Non-pigmented ciliary epithelial cell (primary cell): ENCODE results near the gene SF3A1.
"Not testable (repeated sequence)": the region's sequence is repeated elsewhere in the genome, so short reads cannot be mapped to it uniquely, and the experiment has no call there.

ENCODE experiments used
- DNase-seq: peaks from one replicate; pipeline ENCODE4 v3.0.0-alpha.2; 2010; ENCODE audit warnings: low read depth

Gene SF3A1

GRCh38 chr22:30351226-30351625, 5.5 kb downstream of the SF3A1 start:
- DNase-seq, result no peak

- DNase-seq, result no peak
Observed at GRCh38 chr22:30348809-30349208, 7.9 kb downstream of the SF3A1 start.

GRCh38 chr22:30348404-30348803, 8.3 kb downstream of the SF3A1 start:
- no peak for DNase-seq

- no peak for DNase-seq
Observed at GRCh38 chr22:30347255-30347892, 9.3 kb downstream of the SF3A1 start.

- DNase-seq, result no peak
Observed at GRCh38 chr22:30344447-30345200, 12.1 kb downstream of the SF3A1 start.

- no peak for DNase-seq
Observed at GRCh38 chr22:30340911-30341685, 15.6 kb downstream of the SF3A1 start.

- no peak for DNase-seq
Observed at GRCh38 chr22:30338802-30339201, 17.9 kb downstream of the SF3A1 start.

- DNase-seq, result not testable (repeated sequence)
Observed at GRCh38 chr22:30338341-30338740, 18.4 kb downstream of the SF3A1 start.

GRCh38 chr22:30337461-30337778, 19.3 kb downstream of the SF3A1 start:
- DNase-seq, result no peak

GRCh38 chr22:30336752-30337460, 19.8 kb downstream of the SF3A1 start:
- no peak for DNase-seq

GRCh38 chr22:30335236-30335635, 21.5 kb downstream of the SF3A1 start:
- DNase-seq, result no peak

GRCh38 chr22:30334646-30335045, 22.0 kb downstream of the SF3A1 start:
- DNase-seq, result no peak

- DNase-seq, result no peak
Observed at GRCh38 chr22:30333707-30334087, 23.0 kb downstream of the SF3A1 start.

GRCh38 chr22:30332994-30333706, 23.5 kb downstream of the SF3A1 start:
- no peak for DNase-seq

GRCh38 chr22:30332551-30332950, 24.1 kb downstream of the SF3A1 start:
- DNase-seq, result no peak

- DNase-seq, result no peak
Observed at GRCh38 chr22:30328466-30329049, 28.1 kb downstream of the SF3A1 start.

- DNase-seq, result no peak
Observed at GRCh38 chr22:30327864-30328345, 28.8 kb downstream of the SF3A1 start.

- no peak for DNase-seq
Observed at GRCh38 chr22:30326706-30327362, 29.9 kb downstream of the SF3A1 start, which contains the start of gene TBC1D10A. Gene TBC1D10A (minus strand): TSS chr22:30326941. CDS start chr22:30326881, 60 bp downstream.

GRCh38 chr22:30326255-30326705, 30.4 kb downstream of the SF3A1 start:
- no peak for DNase-seq

GRCh38 chr22:30325724-30326254, 30.9 kb downstream of the SF3A1 start:
- DNase-seq, result no peak
